ENCODE results near the gene PRPF39. TPM values are rescaled to one million over a fixed set of nuclear protein-coding genes. Genes with fewer than 3 reads are reported as not detected.

Gene PRPF39, protein sequence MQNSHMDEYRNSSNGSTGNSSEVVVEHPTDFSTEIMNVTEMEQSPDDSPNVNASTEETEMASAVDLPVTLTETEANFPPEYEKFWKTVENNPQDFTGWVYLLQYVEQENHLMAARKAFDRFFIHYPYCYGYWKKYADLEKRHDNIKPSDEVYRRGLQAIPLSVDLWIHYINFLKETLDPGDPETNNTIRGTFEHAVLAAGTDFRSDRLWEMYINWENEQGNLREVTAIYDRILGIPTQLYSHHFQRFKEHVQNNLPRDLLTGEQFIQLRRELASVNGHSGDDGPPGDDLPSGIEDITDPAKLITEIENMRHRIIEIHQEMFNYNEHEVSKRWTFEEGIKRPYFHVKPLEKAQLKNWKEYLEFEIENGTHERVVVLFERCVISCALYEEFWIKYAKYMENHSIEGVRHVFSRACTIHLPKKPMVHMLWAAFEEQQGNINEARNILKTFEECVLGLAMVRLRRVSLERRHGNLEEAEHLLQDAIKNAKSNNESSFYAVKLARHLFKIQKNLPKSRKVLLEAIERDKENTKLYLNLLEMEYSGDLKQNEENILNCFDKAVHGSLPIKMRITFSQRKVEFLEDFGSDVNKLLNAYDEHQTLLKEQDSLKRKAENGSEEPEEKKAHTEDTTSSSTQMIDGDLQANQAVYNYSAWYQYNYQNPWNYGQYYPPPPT
- 21.3 and 29.4 TPM in 2 replicates for total RNA-seq

DNA sequence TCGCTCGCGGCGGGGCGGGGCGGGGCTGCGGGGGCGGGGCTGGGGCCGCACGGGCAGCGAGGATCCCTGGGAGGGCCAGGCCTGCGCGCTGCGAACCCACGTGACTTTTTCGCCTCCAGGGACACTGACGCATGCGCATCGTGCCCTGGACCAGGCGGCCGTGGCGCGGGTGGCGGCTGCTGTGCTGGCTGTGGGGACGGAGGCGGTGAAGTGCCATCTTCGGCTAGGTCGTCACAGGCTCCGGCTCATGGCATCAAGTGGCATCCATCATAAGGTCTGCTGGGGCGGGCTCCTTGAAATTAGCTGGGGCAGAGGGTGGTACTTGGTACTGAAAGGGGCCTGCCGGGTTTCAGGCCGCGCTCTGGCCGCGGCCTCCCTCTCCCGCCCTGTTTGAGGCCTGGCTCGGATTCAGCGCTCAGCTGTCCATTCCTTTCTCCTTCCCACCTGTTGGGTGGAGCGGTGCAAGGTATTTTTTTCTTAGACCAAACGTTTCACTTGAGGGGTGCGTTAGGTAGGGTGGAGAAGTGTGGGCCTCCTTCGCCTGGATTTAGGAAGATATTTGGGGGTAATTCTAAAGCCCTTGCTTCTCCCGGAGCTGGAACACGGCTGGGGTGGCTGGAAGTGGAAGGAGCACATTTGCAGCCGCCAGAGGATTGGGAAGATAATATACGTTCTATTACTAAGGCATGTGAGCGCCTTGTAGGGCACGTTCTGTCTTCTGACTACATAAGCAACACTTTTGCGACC is at the start of gene PRPF39:
PRPF39 (plus strand) TSS at position 141 of the 747 bp plus-strand sequence. CDS start 11,124 bp downstream, outside the sequence.

DNA sequence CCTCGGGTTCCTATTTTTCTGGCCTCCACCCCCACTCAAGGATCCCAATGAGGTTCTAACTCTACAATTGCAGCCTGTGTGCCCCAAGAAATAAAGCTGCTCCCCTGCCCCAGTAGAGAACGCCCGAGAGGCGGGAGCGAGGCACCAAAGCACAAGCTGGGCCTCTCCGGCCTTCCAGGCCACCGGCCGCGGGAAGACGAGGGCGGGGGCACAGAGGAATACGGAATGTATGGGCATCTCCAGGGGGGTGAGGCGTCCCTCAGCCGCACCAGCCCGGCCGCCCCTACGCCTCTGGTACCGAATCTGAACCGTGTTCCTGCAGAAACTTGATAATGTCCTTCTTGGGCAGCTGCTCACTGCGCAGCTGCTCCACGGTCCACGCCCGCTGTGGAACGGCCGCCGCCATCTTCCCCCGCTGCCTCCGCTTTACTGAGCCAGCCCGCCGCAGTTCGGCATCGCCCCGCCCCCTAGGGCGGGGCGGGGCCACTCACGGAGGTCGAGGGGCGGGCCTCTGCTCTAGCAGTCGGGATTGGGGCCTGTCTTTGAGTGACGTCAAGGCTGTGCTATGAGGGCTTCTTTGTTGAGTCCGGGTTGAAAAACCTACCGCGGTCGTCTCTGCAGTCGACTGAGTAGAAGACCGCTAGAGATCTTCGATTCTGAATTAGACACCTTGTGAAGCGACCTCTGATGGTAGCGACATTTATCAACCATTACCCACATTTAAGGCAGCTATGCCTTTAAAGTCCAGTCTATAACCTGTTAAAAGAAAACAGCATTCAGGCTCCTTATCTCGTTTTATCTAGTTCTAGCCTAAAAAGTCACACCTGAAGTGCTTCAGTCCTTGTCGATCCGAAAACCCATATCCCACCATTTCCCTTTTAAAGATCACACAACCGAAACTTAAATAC is 50.4 kb downstream of the PRPF39 start, which contains the start of gene FKBP3:
FKBP3 (minus strand) TSS at position 431 of the 908 bp plus-strand sequence; CDS start at position 406, 25 bp downstream.

DNA sequence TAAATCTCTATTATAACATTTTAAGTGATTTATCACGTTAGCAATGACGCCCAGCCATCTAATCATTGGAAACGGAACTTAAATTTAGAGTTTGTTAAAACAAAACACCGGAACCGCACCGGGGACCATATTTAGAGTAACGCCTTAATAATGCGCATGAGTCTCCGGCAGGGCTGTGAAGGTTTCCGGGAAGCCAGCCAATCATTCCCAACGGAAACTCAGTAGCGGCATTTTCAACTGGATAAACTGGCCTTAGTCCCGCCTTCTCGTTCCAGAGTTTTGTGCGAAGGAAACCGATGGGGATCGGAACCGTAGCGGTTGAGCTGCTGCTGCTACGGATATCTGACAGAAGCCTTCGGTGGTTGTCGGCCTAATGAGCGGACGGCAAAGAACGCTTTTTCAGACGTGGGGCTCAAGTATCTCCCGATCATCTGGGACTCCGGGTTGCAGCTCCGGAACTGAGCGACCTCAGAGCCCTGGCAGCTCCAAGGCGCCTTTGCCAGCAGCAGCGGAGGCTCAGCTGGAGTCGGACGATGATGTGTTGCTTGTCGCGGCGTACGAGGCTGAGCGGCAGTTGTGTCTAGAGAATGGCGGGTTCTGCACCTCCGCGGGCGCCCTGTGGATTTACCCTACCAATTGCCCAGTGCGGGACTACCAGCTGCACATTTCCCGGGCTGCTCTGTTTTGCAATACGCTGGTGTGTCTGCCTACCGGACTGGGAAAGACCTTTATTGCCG is 51.9 kb downstream of the PRPF39 start, which contains the start of gene FANCM:
FANCM (plus strand) TSS at position 272 of the 737 bp plus-strand sequence; CDS start at position 374, 102 bp downstream.

Other genes starting within 250 kb of the PRPF39 start
- 9.4 and 9.6 TPM in 2 replicates for gene KLHL28, start 122.2 kb upstream of the PRPF39 start, total RNA-seq
- gene TOGARAM1, start 121.9 kb upstream of the PRPF39 start, total RNA-seq, result 9.6 and 10.7 TPM in 2 replicates
- gene FKBP3, start 50.4 kb downstream of the PRPF39 start, total RNA-seq, result 18.1 and 19.2 TPM in 2 replicates
- gene FANCM, start 51.8 kb downstream of the PRPF39 start, total RNA-seq, result 2.7 and 4.0 TPM in 2 replicates
- gene MIS18BP1, start 169.1 kb downstream of the PRPF39 start, total RNA-seq, result 14.9 and 24.9 TPM in 2 replicates